ENCODE data around the gene ARID3A.

The ARID3A gene

DNA sequence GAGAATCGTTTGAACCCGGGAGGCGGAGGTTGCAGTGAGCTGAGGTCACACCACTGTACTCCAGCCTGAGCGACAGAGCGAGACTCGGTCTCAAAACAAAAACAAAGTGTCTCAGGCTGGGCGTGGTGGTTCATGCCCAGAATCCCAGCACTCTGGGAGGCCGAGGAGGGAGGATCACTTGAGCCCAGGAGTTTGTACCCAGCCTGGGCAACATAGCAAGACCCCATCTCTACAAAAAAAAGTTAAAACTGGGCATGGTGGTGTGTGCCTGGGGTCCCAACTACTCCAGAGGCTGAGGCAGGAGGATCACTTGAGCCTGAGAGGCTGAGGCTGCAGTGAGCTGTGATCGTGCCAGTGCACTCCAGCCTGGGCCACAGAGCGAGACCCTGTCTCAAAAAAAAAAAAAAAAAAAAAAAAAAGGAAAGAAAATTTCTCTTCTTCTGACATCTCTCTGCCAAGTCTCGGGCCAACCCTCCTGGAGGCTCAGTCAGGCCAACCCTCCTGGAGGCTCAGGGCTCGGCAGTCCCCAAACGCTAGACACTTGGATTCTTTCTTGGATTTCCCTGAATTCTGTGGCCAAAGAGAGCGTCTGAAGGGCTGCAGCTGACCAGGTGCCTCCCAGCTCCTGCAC is 26.3 kb downstream of the ARID3A start:
- Histone ChIP-seq H3K9ac (ENCODE audit: low read length) (no peak overlapping the region), H3K4me2 (ENCODE audit: low read depth, low read length, poor library complexity, severe bottlenecking) (no peak overlapping the region), H3K27ac (ENCODE audit: low read depth, low read length) (no peak overlapping the region), H2AFZ (ENCODE audit: low read depth, low read length, severe bottlenecking) (no peak overlapping the region), H4K20me1 (ENCODE audit: low read depth, low read length) (no peaks in the 10 kb centered on the region), H3K36me3 (ENCODE audit: low read length) (no peaks in the 10 kb centered on the region), H3K4me3 (ENCODE audit: insufficient read depth, low read length, poor library complexity, severe bottlenecking) (no peak overlapping the region), H3K27me3 (ENCODE audit: low read length) (no peaks in the 10 kb centered on the region), H3K9me3 (ENCODE audit: insufficient read depth, low read length) (no peaks in the 10 kb centered on the region), H3K79me2 (ENCODE audit: insufficient read depth, low read length) (no peaks in the 10 kb centered on the region), H3K9me2 (replicated peaks; ENCODE audit: insufficient read depth, low read length) (no peaks in the 10 kb centered on the region), H3F3A (ENCODE audit: insufficient read depth) (no peaks in the 10 kb centered on the region)
- TF ChIP-seq EZH2phosphoT487 (conservative IDR thresholded peaks at IDR 0.05; ENCODE audit: low read length) = no peak
- TF ChIP-seq CTCF (IDR thresholded peaks at IDR 0.05; ENCODE audit: insufficient read depth, low read length, poor library complexity, severe bottlenecking) = no peak

GRCh38 chr19:952680-953444 is 27.0 kb downstream of the ARID3A start:
- Histone ChIP-seq H3K4me2 (ENCODE audit: low read depth, low read length, poor library complexity, severe bottlenecking) (no peak overlapping the region), H3K4me3 (ENCODE audit: insufficient read depth, low read length, poor library complexity, severe bottlenecking) (no peak overlapping the region), H3K36me3 (ENCODE audit: low read length) (no peaks in the 10 kb centered on the region), H2AFZ (ENCODE audit: low read depth, low read length, severe bottlenecking) (no peak overlapping the region), H3K9ac (ENCODE audit: low read length) (no peak overlapping the region), H3K27me3 (ENCODE audit: low read length) (no peaks in the 10 kb centered on the region), H4K20me1 (ENCODE audit: low read depth, low read length) (no peaks in the 10 kb centered on the region), H3K9me3 (ENCODE audit: insufficient read depth, low read length) (no peaks in the 10 kb centered on the region), H3K79me2 (ENCODE audit: insufficient read depth, low read length) (no peaks in the 10 kb centered on the region), H3K9me2 (replicated peaks; ENCODE audit: insufficient read depth, low read length) (no peaks in the 10 kb centered on the region), H3F3A (ENCODE audit: insufficient read depth) (no peaks in the 10 kb centered on the region), H3K27ac (ENCODE audit: low read depth, low read length) (no peak overlapping the region)
- no peak for TF ChIP-seq CTCF (IDR thresholded peaks at IDR 0.05; ENCODE audit: insufficient read depth, low read length, poor library complexity, severe bottlenecking)

DNA sequence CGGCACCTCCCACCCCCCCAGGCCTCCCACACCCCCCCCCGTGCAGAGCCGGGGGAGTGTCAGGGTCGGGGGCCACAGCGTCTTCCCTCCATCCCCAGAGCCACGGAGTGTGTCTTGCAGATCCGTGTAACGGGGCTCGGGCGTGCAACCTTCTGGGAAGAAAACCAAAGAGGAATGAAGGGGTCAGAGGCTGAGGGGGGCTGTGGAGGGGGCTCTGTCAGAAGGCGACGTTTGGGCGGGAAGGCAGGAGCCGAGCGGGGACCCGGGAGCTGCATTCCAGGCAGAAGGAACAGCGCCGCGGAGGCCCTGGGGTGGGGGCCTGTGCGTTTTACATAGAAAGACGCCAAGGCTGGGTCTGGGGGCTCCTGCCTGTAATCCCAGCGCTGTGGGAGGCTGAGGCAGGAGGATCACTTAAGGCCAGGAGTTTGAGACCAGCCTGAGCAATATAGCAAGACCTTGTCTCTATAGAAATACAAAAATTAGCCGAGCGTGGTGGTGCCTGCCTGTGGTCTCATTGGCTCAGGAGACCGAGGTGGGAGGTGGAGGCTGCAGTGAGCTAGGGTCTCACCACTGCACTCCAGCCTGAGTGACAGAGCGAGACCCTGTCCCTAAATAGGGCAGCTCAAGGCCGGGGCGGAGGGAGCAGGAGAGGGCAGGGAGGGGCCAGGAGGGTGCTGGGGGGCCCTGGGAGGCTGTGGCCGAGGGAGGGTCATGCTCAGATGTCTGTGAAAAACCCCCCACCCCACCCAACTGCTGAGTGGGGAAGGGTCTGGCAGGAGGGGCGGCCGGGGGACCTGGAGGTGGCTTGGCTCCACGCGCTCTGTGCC is 27.8 kb downstream of the ARID3A start:
- Histone ChIP-seq H2AFZ (ENCODE audit: low read depth, low read length, severe bottlenecking) (no peak overlapping the region), H3K79me2 (ENCODE audit: insufficient read depth, low read length) (no peaks in the 10 kb centered on the region), H3F3A (ENCODE audit: insufficient read depth) (no peaks in the 10 kb centered on the region), H3K27ac (ENCODE audit: low read depth, low read length) (no peak overlapping the region), H3K9me3 (ENCODE audit: insufficient read depth, low read length) (no peaks in the 10 kb centered on the region), H3K4me2 (ENCODE audit: low read depth, low read length, poor library complexity, severe bottlenecking) (no peak overlapping the region), H4K20me1 (ENCODE audit: low read depth, low read length) (no peaks in the 10 kb centered on the region), H3K36me3 (ENCODE audit: low read length) (no peaks in the 10 kb centered on the region), H3K27me3 (ENCODE audit: low read length) (no peaks in the 10 kb centered on the region), H3K9ac (ENCODE audit: low read length) (no peak overlapping the region), H3K4me3 (ENCODE audit: insufficient read depth, low read length, poor library complexity, severe bottlenecking) (no peak overlapping the region), H3K9me2 (replicated peaks; ENCODE audit: insufficient read depth, low read length) (no peaks in the 10 kb centered on the region)
- TF ChIP-seq CTCF (IDR thresholded peaks at IDR 0.05; ENCODE audit: insufficient read depth, low read length, poor library complexity, severe bottlenecking) (no peak), EZH2phosphoT487 (conservative IDR thresholded peaks at IDR 0.05; ENCODE audit: low read length) (no peak)
